ENCODE results near the gene CEACAM1. TPM values are rescaled to one million over a fixed set of nuclear protein-coding genes. Genes with fewer than 3 reads are reported as not detected.

The CEACAM1 gene
- total and polyA plus RNA-seq, 2 donors (not counting 1 experiment from before 2014, with no cell fraction given): 0.03 TPM; not detected in 1

DNA sequence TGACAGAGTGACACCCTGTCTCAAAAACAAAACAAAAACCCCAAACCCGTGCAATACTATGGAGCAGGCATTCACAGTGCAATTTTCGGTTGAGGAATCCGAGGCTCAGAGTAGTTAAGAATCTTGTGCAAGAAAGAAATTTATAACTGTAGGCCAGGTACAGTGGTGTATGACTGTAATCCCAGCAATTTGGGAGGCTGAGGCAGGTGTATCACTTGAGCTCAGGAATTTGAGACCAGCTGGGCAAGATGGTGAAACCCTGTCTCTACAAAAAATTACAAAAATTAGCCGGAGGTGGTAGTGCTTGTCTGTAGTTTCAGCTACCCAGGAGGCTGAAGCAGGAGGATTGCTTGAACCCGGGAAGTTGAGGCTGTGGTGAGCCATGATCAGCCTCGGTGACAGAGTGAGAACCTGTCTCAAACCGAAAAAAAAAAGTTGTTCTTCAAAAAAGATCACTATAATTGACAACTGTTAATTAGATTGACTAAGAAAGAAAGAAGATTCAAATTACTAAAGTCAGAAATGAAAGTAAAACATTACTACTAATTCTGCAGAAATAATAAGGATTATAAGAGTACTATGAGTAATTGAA, 12.9 kb downstream of the CEACAM1 start:
- no peaks in the 10 kb centered on the region for H3K4me1 ChIP-seq (ENCODE audit: control insufficient read depth, extremely low read depth, insufficient read depth, low read length)
- H3K9me3 ChIP-seq (ENCODE audit: control insufficient read depth, insufficient read depth, low read depth, low read length): no peaks in the 10 kb centered on the region
- TF ChIP-seq, protein P1, sequence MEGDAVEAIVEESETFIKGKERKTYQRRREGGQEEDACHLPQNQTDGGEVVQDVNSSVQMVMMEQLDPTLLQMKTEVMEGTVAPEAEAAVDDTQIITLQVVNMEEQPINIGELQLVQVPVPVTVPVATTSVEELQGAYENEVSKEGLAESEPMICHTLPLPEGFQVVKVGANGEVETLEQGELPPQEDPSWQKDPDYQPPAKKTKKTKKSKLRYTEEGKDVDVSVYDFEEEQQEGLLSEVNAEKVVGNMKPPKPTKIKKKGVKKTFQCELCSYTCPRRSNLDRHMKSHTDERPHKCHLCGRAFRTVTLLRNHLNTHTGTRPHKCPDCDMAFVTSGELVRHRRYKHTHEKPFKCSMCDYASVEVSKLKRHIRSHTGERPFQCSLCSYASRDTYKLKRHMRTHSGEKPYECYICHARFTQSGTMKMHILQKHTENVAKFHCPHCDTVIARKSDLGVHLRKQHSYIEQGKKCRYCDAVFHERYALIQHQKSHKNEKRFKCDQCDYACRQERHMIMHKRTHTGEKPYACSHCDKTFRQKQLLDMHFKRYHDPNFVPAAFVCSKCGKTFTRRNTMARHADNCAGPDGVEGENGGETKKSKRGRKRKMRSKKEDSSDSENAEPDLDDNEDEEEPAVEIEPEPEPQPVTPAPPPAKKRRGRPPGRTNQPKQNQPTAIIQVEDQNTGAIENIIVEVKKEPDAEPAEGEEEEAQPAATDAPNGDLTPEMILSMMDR (conservative IDR thresholded peaks at IDR 0.05 in 1 of 2, IDR thresholded peaks at IDR 0.05 in 1 of 2; ENCODE audit: low read depth in 1 of 2, low read length in 2 of 2): no peak
- no peak for TF ChIP-seq EZH2 (IDR thresholded peaks at IDR 0.05; ENCODE audit: low read length, missing control alignments)
- no peaks in the 10 kb centered on the region for H3K79me2 ChIP-seq (ENCODE audit: control insufficient read depth, insufficient read depth, low read length)
- H3K4me2 ChIP-seq (ENCODE audit: extremely low read depth, insufficient read depth, low read length): no peak overlapping the region
- no peaks in the 10 kb centered on the region for H4K20me1 ChIP-seq (ENCODE audit: control insufficient read depth, extremely low read depth, insufficient read depth, low read length)
- H3K9ac ChIP-seq (ENCODE audit: insufficient read depth, low read length): no peak overlapping the region
- no peaks in the 10 kb centered on the region for H3K27me3 ChIP-seq (ENCODE audit: control insufficient read depth, insufficient read depth, low read length)
- H3K36me3 ChIP-seq (ENCODE audit: control insufficient read depth, insufficient read depth, low read length): no peaks in the 10 kb centered on the region
- H3K27ac ChIP-seq (ENCODE audit: insufficient read depth, low read length): no peak overlapping the region
- DNase-seq (ENCODE audit: low read depth in 2 of 2): no peak
- H3K4me3 ChIP-seq (replicated peaks in 1 of 4; ENCODE audit: control extremely low read depth in 1 of 4, insufficient read depth in 1 of 4, low read depth in 3 of 4, low read length in 4 of 4): no peak overlapping the region
- no peak overlapping the region for H2AFZ ChIP-seq (ENCODE audit: low read length)

DNA sequence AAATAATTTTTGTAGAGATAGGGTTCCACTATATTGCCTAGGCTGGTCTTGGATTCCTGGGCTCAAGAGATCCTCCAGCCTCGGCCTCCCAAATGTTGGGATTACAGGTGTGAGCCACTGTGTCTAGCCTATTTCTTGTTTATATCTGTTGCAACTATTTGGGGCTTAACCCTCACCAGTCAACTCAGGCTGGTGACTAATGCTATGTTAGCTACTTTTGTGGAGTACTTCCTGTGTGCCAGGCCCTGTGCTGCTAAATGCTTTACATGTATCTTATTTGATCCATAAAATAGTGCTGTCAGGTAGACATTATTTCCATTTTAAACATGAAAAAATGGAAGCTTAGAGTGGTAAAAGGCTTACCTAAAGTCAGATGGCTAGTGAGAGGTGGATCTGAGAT, 13.8 kb downstream of the CEACAM1 start:
- Histone ChIP-seq H4K20me1 (ENCODE audit: control insufficient read depth, extremely low read depth, insufficient read depth, low read length) (no peaks in the 10 kb centered on the region), H3K27ac (ENCODE audit: insufficient read depth, low read length) (no peak overlapping the region), H3K79me2 (ENCODE audit: control insufficient read depth, insufficient read depth, low read length) (no peaks in the 10 kb centered on the region), H3K4me2 (ENCODE audit: extremely low read depth, insufficient read depth, low read length) (no peak overlapping the region), H3K9ac (ENCODE audit: insufficient read depth, low read length) (no peak overlapping the region), H3K27me3 (ENCODE audit: control insufficient read depth, insufficient read depth, low read length) (no peaks in the 10 kb centered on the region), H3K4me3 (replicated peaks in 1 of 4; ENCODE audit: control extremely low read depth in 1 of 4, insufficient read depth in 1 of 4, low read depth in 3 of 4, low read length in 4 of 4) (no peak overlapping the region), H3K4me1 (ENCODE audit: control insufficient read depth, extremely low read depth, insufficient read depth, low read length) (no peaks in the 10 kb centered on the region), H3K36me3 (ENCODE audit: control insufficient read depth, insufficient read depth, low read length) (no peaks in the 10 kb centered on the region), H2AFZ (ENCODE audit: low read length) (no peak overlapping the region), H3K9me3 (ENCODE audit: control insufficient read depth, insufficient read depth, low read depth, low read length) (no peaks in the 10 kb centered on the region)
- DNase-seq (ENCODE audit: low read depth in 2 of 2): no peak
- TF ChIP-seq, protein P1 (conservative IDR thresholded peaks at IDR 0.05 in 1 of 2, IDR thresholded peaks at IDR 0.05 in 1 of 2; ENCODE audit: low read depth in 1 of 2, low read length in 2 of 2): no peak
- no peak for TF ChIP-seq EZH2 (IDR thresholded peaks at IDR 0.05; ENCODE audit: low read length, missing control alignments)

DNA sequence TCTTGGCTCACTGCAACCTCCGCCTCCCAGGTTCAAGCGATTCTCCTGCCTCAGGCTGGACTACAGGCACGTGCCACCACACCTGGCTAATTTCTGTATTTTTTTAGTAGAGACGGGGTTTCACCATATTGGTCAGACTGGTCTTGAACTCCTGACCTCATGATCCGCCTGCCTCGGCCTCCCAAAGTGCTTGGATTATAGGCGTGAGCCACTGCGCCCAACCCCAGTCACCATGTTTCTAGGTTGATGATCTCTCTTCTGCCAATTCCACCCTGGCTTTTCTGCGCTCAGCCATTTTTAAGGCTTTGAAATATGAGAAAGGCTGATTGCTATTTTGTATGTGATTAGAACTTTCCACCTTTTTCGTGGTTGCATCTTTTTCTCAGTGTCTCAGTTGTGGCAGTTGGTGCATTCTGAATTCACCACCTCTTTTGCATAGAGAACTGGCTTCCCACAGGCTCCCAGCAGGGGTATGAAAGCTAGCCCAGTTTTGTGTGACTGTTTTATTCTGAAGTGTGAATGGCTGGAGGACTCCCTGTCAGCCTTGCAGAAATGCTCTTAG, 15.5 kb downstream of the CEACAM1 start:
- no peak for DNase-seq (ENCODE audit: low read depth in 2 of 2)
- no peaks in the 10 kb centered on the region for H3K36me3 ChIP-seq (ENCODE audit: control insufficient read depth, insufficient read depth, low read length)
- no peaks in the 10 kb centered on the region for H3K27me3 ChIP-seq (ENCODE audit: control insufficient read depth, insufficient read depth, low read length)
- H3K4me1 ChIP-seq (ENCODE audit: control insufficient read depth, extremely low read depth, insufficient read depth, low read length): no peaks in the 10 kb centered on the region
- no peak overlapping the region for H3K27ac ChIP-seq (ENCODE audit: insufficient read depth, low read length)
- H3K4me2 ChIP-seq (ENCODE audit: extremely low read depth, insufficient read depth, low read length): no peak overlapping the region
- H2AFZ ChIP-seq (ENCODE audit: low read length): no peak overlapping the region
- no peaks in the 10 kb centered on the region for H3K79me2 ChIP-seq (ENCODE audit: control insufficient read depth, insufficient read depth, low read length)
- H3K4me3 ChIP-seq (replicated peaks in 1 of 4; ENCODE audit: control extremely low read depth in 1 of 4, insufficient read depth in 1 of 4, low read depth in 3 of 4, low read length in 4 of 4): no peak overlapping the region
- H4K20me1 ChIP-seq (ENCODE audit: control insufficient read depth, extremely low read depth, insufficient read depth, low read length): no peaks in the 10 kb centered on the region
- H3K9ac ChIP-seq (ENCODE audit: insufficient read depth, low read length): no peak overlapping the region
- TF ChIP-seq, protein P1 (conservative IDR thresholded peaks at IDR 0.05 in 1 of 2, IDR thresholded peaks at IDR 0.05 in 1 of 2; ENCODE audit: low read depth in 1 of 2, low read length in 2 of 2): no peak
- no peak for TF ChIP-seq EZH2 (IDR thresholded peaks at IDR 0.05; ENCODE audit: low read length, missing control alignments)
- H3K9me3 ChIP-seq (ENCODE audit: control insufficient read depth, insufficient read depth, low read depth, low read length): no peaks in the 10 kb centered on the region

Measured in fibroblast of lung (primary cell).